ENCODE data around the gene KIAA0232. TPM values are rescaled to one million over a fixed set of nuclear protein-coding genes. Genes with fewer than 3 reads are reported as not detected.
A peak's percentile ranks its signal among the peaks of the same experiment; 100 is the strongest.

The KIAA0232 gene
- total RNA-seq, 2 experiments from 2014 or later = 12.8 to 13.3 TPM

- H3K4me3 Mint-ChIP-seq = no peak overlapping the region
- ATAC-seq = no peak
- TF ChIP-seq CTCF (IDR thresholded peaks at IDR 0.05) = no peak
- intact Hi-C loops (cut with micrococcal nuclease) = no loop called here
- H3K9me3 Mint-ChIP-seq = no peaks in the 10 kb centered on the region
- H3K27me3 Mint-ChIP-seq = no peaks in the 10 kb centered on the region
- no peak overlapping the region for H3K27ac Mint-ChIP-seq
- ChIA-PET CTCF (interaction anchor here (0.9 to 3.7 kb wide), 4 partner anchors 10 to 251 kb away, joined by 3 to 14 read pairs (median 3); no protein-coding TSS in a partner anchor), POLR2A (interaction anchor here (0.7 to 1.5 kb wide), 2 partner anchors 9 to 11 kb away, joined by 3 to 4 read pairs; no protein-coding TSS in a partner anchor)
- peaks cover 64% of the 10 kb centered on the region for H3K4me1 Mint-ChIP-seq (ENCODE audit: low read depth)
- peaks cover 14% of the 10 kb centered on the region for H3K36me3 Mint-ChIP-seq (ENCODE audit: low read depth)
- no peak for DNase-seq
Observed at GRCh38 chr4:6914448-6914847, 131.9 kb downstream of the KIAA0232 start.

- Mint-ChIP-seq H3K4me1 (ENCODE audit: low read depth) (peaks cover 70% of the 10 kb centered on the region), H3K36me3 (ENCODE audit: low read depth) (peaks cover 14% of the 10 kb centered on the region), H3K27me3 (no peaks in the 10 kb centered on the region), H3K27ac (no peak overlapping the region), H3K4me3 (no peak overlapping the region), H3K9me3 (no peaks in the 10 kb centered on the region)
- intact Hi-C loops (cut with micrococcal nuclease) = loop anchor here (5.0 kb wide), 1 partner anchor 152 kb away; the partner anchor contains the start of gene GRPEL1
- no peak for DNase-seq
- CTCF ChIA-PET = interaction anchor here (0.8 to 1.9 kb wide), 3 partner anchors 8 to 199 kb away, joined by 3 to 4 read pairs (median 4); no protein-coding TSS in a partner anchor
- no peak for TF ChIP-seq CTCF (IDR thresholded peaks at IDR 0.05)
- POLR2A ChIA-PET = interaction anchor here (1.2 kb wide), 1 partner anchor 12 kb away, joined by 4 read pairs; no protein-coding TSS in a partner anchor
- no peak for ATAC-seq
Observed at GRCh38 chr4:6915041-6916005, 132.8 kb downstream of the KIAA0232 start.

GRCh38 chr4:6916069-6916586, 133.6 kb downstream of the KIAA0232 start:
- POLR2A ChIA-PET = interaction anchor here (1.2 kb wide), 1 partner anchor 11 kb away, joined by 4 read pairs; no protein-coding TSS in a partner anchor
- no peak for DNase-seq
- H3K9me3 Mint-ChIP-seq = no peaks in the 10 kb centered on the region
- TF ChIP-seq CTCF (IDR thresholded peaks at IDR 0.05) = no peak
- no peak for ATAC-seq
- H3K36me3 Mint-ChIP-seq (ENCODE audit: low read depth) = peaks cover 14% of the 10 kb centered on the region
- no peak overlapping the region for H3K4me3 Mint-ChIP-seq
- no peaks in the 10 kb centered on the region for H3K27me3 Mint-ChIP-seq
- peaks cover 68% of the 10 kb centered on the region for H3K4me1 Mint-ChIP-seq (ENCODE audit: low read depth)
- CTCF ChIA-PET = interaction anchor here (0.8 to 1.9 kb wide), 6 partner anchors 9 to 200 kb away, joined by 3 to 8 read pairs (median 4); no protein-coding TSS in a partner anchor
- intact Hi-C loops (cut with micrococcal nuclease) = loop anchor here (5.0 kb wide), 1 partner anchor 151 kb away; the partner anchor contains the start of gene GRPEL1
- peak overlapping the region; percentile 88 for H3K27ac Mint-ChIP-seq

GRCh38 chr4:6916587-6917460, 134.3 kb downstream of the KIAA0232 start:
- DNase-seq = peak; percentile 79
- ChIA-PET POLR2A (interaction anchor here (0.6 to 1.4 kb wide), 4 partner anchors 10 to 36 kb away, joined by 3 to 6 read pairs (median 4); no protein-coding TSS in a partner anchor), CTCF (interaction anchor here (0.8 to 2.4 kb wide), 19 partner anchors 8 to 200 kb away, joined by 3 to 12 read pairs (median 4); partner anchors contain the start of genes GRPEL1 and TADA2B)
- TF ChIP-seq CTCF (IDR thresholded peaks at IDR 0.05) = no peak
- intact Hi-C loops (cut with micrococcal nuclease) = loop anchor here (5.0 kb wide), 1 partner anchor 150 kb away; the partner anchor contains the start of gene GRPEL1
- Mint-ChIP-seq H3K27me3 (no peaks in the 10 kb centered on the region), H3K27ac (peak overlapping the region; percentile 88), H3K4me3 (peak overlapping the region; percentile 41), H3K36me3 (ENCODE audit: low read depth) (peaks cover 14% of the 10 kb centered on the region), H3K4me1 (ENCODE audit: low read depth) (peaks cover 64% of the 10 kb centered on the region), H3K9me3 (no peaks in the 10 kb centered on the region)
- peak; percentile 82 for ATAC-seq

Data from activated CD8-positive, alpha-beta T cell treated with anti-CD3 and anti-CD28 coated beads for 36 hours (primary cell).